DMS114 treated with DMSO at 0.1 percent for 48 hours (cell line): Measurements from ENCODE around the gene AGXT.

Experiments used
- DNase-seq: peaks from one replicate; lab custom pipeline; 2025; ENCODE audit not compliant: unreplicated experiment; lab: John Stamatoyannopoulos, UW

Gene AGXT

DNA sequence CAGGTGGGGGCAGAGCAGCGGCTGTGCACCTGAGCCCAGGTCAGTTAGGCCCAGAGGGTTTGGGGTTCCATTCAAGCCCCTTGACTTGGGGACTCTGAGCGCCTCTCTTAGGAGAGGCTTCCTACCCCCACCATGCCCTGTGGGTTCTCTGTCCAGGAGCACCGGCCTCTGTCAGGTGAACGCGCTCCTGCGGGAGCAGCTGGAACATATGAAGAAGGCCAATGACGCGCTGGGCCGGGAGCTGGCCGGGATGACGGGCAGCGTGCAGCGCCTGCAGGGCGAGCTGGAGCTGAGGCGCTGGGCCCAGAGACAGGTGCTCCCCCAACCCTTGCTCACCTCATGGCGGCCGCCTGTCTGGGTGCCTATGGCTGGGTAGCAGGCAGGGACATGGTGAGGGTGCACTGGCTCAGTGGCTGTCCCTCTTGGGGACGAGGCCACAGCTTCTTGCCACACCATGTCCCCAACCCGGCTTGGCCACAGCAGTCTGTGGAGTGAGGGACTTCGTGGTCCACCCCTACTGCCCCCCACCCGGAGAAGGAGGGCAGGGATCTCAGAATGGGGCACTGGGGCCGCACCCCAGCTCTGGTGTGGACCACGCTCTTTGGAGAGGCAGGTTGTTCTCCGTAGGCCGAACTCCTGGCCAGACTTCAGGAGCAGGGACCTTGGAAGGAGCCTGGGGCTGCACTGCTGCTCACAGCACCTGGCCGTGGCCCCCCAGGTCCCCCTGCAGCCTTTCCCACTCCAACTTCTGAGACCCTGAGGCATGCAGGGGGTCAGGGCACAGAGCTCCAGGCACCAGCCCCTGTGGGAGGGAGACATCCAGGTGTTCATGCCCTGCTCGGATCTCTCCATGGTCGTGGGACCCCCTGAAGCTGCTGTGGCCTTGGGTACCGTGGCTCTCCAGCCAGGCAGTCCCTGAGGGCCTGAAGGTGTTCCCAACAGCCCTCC is 57.2 kb downstream of the AGXT start:
- no peak for DNase-seq

DNA sequence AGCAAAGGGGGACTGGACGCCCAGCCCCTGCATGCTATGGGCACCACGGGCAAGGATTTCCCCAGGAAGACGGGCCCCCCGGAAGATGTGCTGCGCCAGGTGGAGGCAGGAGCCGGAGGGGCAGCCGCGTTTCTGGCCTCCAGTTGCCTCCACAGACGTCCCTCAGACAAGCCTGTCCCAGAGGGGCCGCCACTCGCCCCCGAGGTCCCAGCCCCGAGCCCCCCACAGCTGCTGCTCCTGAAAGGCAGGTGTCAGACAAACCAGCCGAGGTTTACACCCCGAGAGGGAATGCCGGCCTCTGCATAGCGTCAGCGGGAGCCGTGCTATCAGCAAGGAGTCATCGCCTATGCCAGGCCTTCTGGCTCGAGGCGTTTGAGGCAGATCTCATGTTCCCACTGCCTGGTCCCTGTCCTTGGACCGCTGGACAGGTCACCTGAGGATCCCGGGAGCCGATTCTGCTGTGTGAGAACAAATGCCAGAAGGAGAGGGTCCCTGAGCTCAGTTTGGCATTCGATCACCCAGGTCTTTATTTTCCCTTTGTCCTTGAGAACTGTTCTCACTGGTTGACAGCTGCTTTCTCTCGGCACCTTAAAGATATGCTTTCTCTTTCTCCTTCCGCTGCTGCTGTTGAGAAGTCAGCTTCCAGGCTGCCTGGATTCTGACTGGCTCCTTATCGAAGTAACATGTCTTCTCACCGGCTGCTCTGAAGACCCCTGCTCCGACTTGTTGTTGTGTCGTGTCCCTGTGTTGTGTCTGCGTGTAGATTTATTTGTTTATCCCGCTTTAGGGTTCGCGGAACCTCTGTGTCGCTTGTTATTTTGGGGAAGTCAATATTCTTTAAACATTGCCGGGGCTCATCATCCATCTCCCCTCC is 58.1 kb downstream of the AGXT start:
- DNase-seq = no peak

DNA sequence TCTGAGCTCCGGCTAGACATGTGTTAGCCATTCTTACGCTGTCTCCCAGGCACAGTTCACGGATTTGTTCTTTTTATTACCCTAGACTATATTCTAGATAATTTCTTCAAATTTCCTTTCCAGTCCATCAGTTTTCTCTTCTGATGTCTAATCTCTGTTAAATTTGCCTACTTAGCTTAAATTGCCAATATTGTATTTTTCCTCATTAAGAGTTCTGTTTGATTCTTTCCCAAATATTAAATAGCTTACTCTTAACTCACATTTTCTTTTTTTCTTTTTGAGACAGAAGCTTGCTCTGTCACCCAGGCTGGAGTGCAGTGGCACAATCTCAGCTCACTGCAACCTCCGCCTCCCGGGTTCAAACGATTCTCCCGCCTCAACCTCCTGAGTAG is 58.8 kb downstream of the AGXT start:
- no peak for DNase-seq

DNA sequence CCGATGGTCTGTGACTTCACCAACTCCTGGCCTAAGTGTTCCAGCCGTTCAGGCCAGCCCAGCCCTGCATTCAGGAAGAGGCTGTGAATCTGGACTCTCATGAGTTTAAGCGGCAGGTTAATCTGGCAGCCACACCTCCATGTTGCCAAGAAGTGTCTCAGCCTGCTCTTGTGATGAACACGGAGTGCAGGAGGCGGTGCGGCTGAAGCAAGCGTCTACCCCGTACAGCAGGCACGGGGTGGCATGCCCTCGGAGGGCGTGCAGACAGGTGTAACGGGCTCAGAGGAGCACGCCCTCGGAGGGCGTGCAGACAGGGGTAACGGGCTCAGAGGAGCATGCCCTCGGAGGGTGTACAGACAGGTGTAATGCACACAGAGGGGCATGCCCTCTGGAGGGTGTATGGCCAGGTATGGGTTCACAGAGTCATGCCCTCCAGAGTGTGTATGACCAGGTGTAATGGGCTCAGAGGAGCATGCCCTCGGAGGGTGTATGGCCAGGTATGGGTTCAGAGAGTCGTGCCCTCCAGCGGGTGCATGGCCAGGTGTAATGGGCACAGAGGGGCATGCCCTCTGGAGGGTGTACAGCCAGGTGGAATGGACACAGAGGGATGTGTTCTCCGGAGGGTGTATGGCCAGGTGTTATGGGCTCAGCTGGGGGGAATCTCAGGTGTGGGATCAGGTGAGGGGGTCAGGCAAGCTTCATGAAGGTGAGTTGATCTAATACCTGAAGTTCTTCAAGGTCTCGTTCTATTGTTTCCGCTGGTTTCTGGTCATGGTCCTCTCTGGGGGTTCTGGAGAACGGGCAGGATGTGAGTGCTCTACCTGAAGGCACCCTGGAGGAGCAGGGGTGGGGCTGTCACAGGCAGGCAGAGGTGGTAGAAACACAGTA is 60.1 kb downstream of the AGXT start:
- DNase-seq = no peak

DNA sequence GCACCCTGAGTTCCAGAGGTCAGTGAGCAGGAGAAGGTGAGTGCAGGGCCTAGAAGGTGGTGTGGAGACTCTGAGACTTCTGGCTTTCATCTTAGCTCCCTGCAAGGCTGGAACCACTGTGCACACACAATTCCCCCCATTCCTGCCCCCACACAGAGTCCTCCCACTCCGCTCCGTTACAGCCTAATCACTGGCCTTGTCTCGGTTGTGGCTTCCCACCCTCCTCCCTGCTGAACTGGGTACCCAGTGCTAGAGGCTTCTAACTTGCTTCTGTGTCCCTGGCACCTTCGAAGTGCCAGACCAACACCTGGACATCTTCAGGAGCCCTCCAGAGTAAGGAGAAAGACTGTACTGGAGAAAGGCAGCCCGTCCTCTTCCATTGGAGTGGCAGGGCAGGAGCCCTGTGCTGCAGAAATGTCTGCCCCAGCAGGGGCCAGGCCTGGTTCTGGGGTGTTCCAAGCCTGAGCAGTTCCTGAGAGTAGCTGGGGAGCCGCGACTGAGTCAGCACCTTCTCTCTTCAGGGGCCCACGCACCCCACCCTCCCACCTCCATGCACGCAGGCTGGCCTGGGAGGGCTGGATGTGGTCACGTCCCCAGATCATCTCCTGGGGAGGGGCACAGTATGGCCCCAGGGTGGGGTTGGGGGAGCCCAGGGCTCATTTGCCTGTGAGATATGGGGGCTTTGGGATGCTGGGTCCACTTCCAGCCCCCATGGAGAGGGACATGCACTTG is 60.9 kb downstream of the AGXT start:
- DNase-seq = no peak
